ENCODE results near the gene JAG2. TPM values are rescaled to one million over a fixed set of nuclear protein-coding genes. Genes with fewer than 3 reads are reported as not detected.

Gene JAG2
- total RNA-seq, 4 donors from 2014 or later = 20.7 to 29.4 (median 23.3) TPM

GRCh38 chr14:105169776-105170655 lies 1.4 kb upstream of the JAG2 start:
- no peaks in the 10 kb centered on the region for H3K36me3 ChIP-seq
- no peak for DNase-seq
- WGBS, 2 donors = 90 to 100% methylated on average over 3 to 9 of the region's 22 CpGs
- peak overlapping the region in 1 of 4 donors; percentile 17 for H3K27ac ChIP-seq
- no peak overlapping the region for H3K4me3 ChIP-seq
- peaks cover 49 to 73% (median 58%) of the 10 kb centered on the region in 3 donors for H3K4me1 ChIP-seq
- TF ChIP-seq CTCF (IDR thresholded peaks at IDR 0.05) = no peak
- no peak for TF ChIP-seq POLR2A (IDR thresholded peaks at IDR 0.05)
- H3K9me3 ChIP-seq = no peaks in the 10 kb centered on the region
- peaks cover 0 to 93% (median 0%) of the 10 kb centered on the region in 4 donors for H3K27me3 ChIP-seq
- intact Hi-C loops (cut with DNase I) = loop anchor here (5.0 kb wide), 1 partner anchor 78 kb away; no protein-coding TSS in a partner anchor

- Histone ChIP-seq H3K27me3 (peaks cover 0 to 96% (median 0%) of the 10 kb centered on the region in 4 donors), H3K27ac (peak overlapping the region in 3 of 4 donors; percentile 1 to 61 (median 57)), H3K4me1 (peaks cover 43 to 73% (median 56%) of the 10 kb centered on the region in 3 donors), H3K4me3 (peak overlapping the region; percentile 18 to 65 (median 36)), H3K9me3 (no peaks in the 10 kb centered on the region), H3K36me3 (no peaks in the 10 kb centered on the region)
- intact Hi-C loops (cut with DNase I) = loop anchor here (5.0 kb wide), 1 partner anchor 77 kb away; no protein-coding TSS in a partner anchor
- DNase-seq = no peak
- 0% methylated on average over 2 of the region's 54 CpGs; no CpG with 5 or more reads in 1 of the 2 donors for WGBS, 2 donors
- TF ChIP-seq CTCF (IDR thresholded peaks at IDR 0.05) (peak in 5 of 6 experiments; percentile 13 to 53 (median 46)), POLR2A (IDR thresholded peaks at IDR 0.05) (no peak)
Measured at GRCh38 chr14:105168979-105169507, 467 bp upstream of the JAG2 start.

- Histone ChIP-seq H3K4me3 (peak overlapping the region; percentile 36 to 75 (median 47)), H3K9me3 (no peaks in the 10 kb centered on the region), H3K4me1 (peaks cover 42 to 78% (median 56%) of the 10 kb centered on the region in 3 donors), H3K27me3 (peaks cover 0 to 94% (median 0%) of the 10 kb centered on the region in 4 donors), H3K27ac (peak overlapping the region; percentile 20 to 78 (median 71)), H3K36me3 (no peaks in the 10 kb centered on the region)
- intact Hi-C loops (cut with DNase I) = loop anchor here (5.0 kb wide), 1 partner anchor 76 kb away; no protein-coding TSS in a partner anchor
- no peak for TF ChIP-seq POLR2A (IDR thresholded peaks at IDR 0.05)
- WGBS, 2 donors = no CpG with 5 or more reads among the region's 46 CpGs
- no peak for DNase-seq
Measured at GRCh38 chr14:105168093-105168420, 519 bp downstream of the JAG2 start.

- peaks cover 42 to 84% (median 56%) of the 10 kb centered on the region in 3 donors for H3K4me1 ChIP-seq
- peak in 4 of 6 experiments; percentile 14 to 58 (median 32) for TF ChIP-seq CTCF (IDR thresholded peaks at IDR 0.05)
- no peak for TF ChIP-seq POLR2A (IDR thresholded peaks at IDR 0.05)
- H3K36me3 ChIP-seq = no peaks in the 10 kb centered on the region
- H3K9me3 ChIP-seq = no peaks in the 10 kb centered on the region
- peaks cover 0 to 94% (median 0%) of the 10 kb centered on the region in 4 donors for H3K27me3 ChIP-seq
- H3K27ac ChIP-seq = peak overlapping the region; percentile 54 to 78 (median 71)
- DNase-seq = no peak
- peak overlapping the region; percentile 36 to 75 (median 47) for H3K4me3 ChIP-seq
- 2% methylated on average over 17 of the region's 116 CpGs; no CpG with 5 or more reads in 1 of the 2 donors for whole genome bisulfite sequencing, 2 donors
- intact Hi-C loops (cut with DNase I) = loop anchor here (5.0 kb wide), 1 partner anchor 75 kb away; no protein-coding TSS in a partner anchor
Measured at GRCh38 chr14:105167303-105168092, 1.1 kb downstream of the JAG2 start.

Data from esophagus squamous epithelium (tissue), 5 donors.